K562 (cell line): ENCODE results near the gene KCNAB1. TPM values are rescaled to one million over a fixed set of nuclear protein-coding genes. Genes with fewer than 3 reads are reported as not detected.

ENCODE experiments used
- ATAC-seq: fragments of 200-7000 bp; cut with Tn5 transposase; 3 replicates; pipeline ENCODE4 v1.9.1; 2020; ENCODE audit warnings: moderate library complexity
- BruUV-seq: library from RNA; stranded (reverse); fragments of 400-500 nt; replicated peaks from 2 replicates; lab custom pipeline; 2021; lab: Mats Ljungman, UMichigan
- CTCF ChIA-PET: fragments of 300-600 bp; formaldehyde crosslinking; extraction: SDS; loops from one replicate; lab custom pipeline; 2021; ENCODE audit warnings: low intra/inter-chr PET ratio; lab: Yijun Ruan, JAX
- POLR2A ChIA-PET: fragments of 300-600, 350-650 bp; sonication (Branson Sonifier 250); formaldehyde crosslinking; extraction: SDS; loops from one replicate; lab custom pipeline; 2021; ENCODE audit warnings: antibody characterized with exemption, inconsistent platforms; lab: Yijun Ruan, JAX
- DNase-seq, 4 experiments: peaks; one replicate each; pipeline versions ENCODE4 v3.0.0 to v3.0.0-alpha.2; 2011 to 2018; ENCODE audit warnings: low spot score in 3 of 4, mixed read lengths in 3 of 4; ENCODE audit errors: extremely low read depth in 1 of 4
- FAIRE-seq: peaks from 2 replicates; lab custom pipeline; 2011; peaks lifted over from hg19 to GRCh38; lab: Jason Lieb, UNC
- H2AFZ ChIP-seq: 2 replicates; pipeline ENCODE4 v1.6.0; 2011; ENCODE audit warnings: low read depth, low read length, control low read depth, inconsistent platforms
- H3K27ac ChIP-seq: fragments of 200-600 bp; 3 replicates; pipeline ENCODE4 v1.8.0; 2011; ENCODE audit warnings: low read depth, mild to moderate bottlenecking, control low read depth, inconsistent platforms, low read length, moderate library complexity, mixed read lengths; ENCODE audit errors: extremely low read depth
- H3K27me3 ChIP-seq, 2 experiments: fragments of 300-600 bp in 1 of 2; 2 replicates in 1 of 2; 3 replicates in 1 of 2; pipeline versions ENCODE4 v1.6.0 to v1.8.0; 2011; ENCODE audit warnings: inconsistent platforms in 2 of 2, low read length in 2 of 2, mild to moderate bottlenecking in 1 of 2, mixed read lengths in 1 of 2, moderate library complexity in 1 of 2; ENCODE audit not compliant: control insufficient read depth in 2 of 2, insufficient read depth in 2 of 2
- H3K36me3 ChIP-seq: fragments of 300-600 bp; 3 replicates; pipeline ENCODE4 v1.8.0; 2011; ENCODE audit warnings: mild to moderate bottlenecking, low read length, inconsistent platforms; ENCODE audit not compliant: control insufficient read depth, insufficient read depth
- H3K4me1 ChIP-seq, 2 experiments: fragments of 200-600 bp in 1 of 2; replicated peaks in 1 of 2; 2 replicates in 1 of 2; 3 replicates in 1 of 2; pipeline versions ENCODE4 v1.5.1 to v1.8.0; 2011; ENCODE audit warnings: inconsistent platforms in 2 of 2, low read length in 2 of 2, mild to moderate bottlenecking in 1 of 2, mixed read lengths in 1 of 2, moderate library complexity in 1 of 2; ENCODE audit not compliant: control insufficient read depth in 2 of 2, insufficient read depth in 2 of 2
- H3K4me2 ChIP-seq: 2 replicates; pipeline ENCODE4 v1.6.1; 2011; ENCODE audit warnings: low read length, control low read depth, inconsistent platforms, mixed read lengths; ENCODE audit not compliant: insufficient read depth
- H3K4me3 ChIP-seq: fragments of 200-600 bp; sonication (generic), shearing (Covaris generic); 2 replicates; pipeline ENCODE4 v1.5.1; 2016; ENCODE audit warnings: control low read depth, inconsistent platforms
- H3K79me2 ChIP-seq: fragments of 200-600 bp; 3 replicates; pipeline ENCODE4 v1.8.0; 2011; ENCODE audit warnings: low read length, inconsistent platforms; ENCODE audit not compliant: control insufficient read depth, insufficient read depth
- H3K9ac ChIP-seq, 2 experiments: 2 replicates each; pipeline versions ENCODE4 v1.6.0 to v1.6.1; 2011; ENCODE audit warnings: low read depth in 2 of 2, low read length in 2 of 2, control low read depth in 1 of 2, inconsistent platforms in 1 of 2, mild to moderate bottlenecking in 1 of 2, mixed read lengths in 1 of 2; ENCODE audit not compliant: insufficient read depth in 1 of 2
- H3K9me1 ChIP-seq: one replicate; pipeline ENCODE4 v1.6.0; 2011; ENCODE audit warnings: inconsistent platforms, mild to moderate bottlenecking, low read length, moderate library complexity; ENCODE audit not compliant: control insufficient read depth, insufficient read depth
- H3K9me3 ChIP-seq: replicated peaks from 2 replicates; pipeline ENCODE4 v1.5.1; 2011; ENCODE audit warnings: low read depth, low read length, inconsistent platforms; ENCODE audit not compliant: control insufficient read depth, insufficient read depth
- H4K20me1 ChIP-seq: replicated peaks from 2 replicates; pipeline ENCODE4 v1.6.1; 2011; ENCODE audit warnings: low read length, inconsistent platforms, mixed read lengths; ENCODE audit not compliant: control insufficient read depth, insufficient read depth
- BMI1 ChIP-seq: fragments of 150-350 bp; IDR thresholded peaks from 2 replicates; pipeline ENCODE4 v1.6.1; 2014; ENCODE audit warnings: low read length
- MCM5 ChIP-seq: fragments of 450-650 bp; IDR thresholded peaks from 2 replicates; pipeline ENCODE4 v1.6.1; 2016; ENCODE audit warnings: low read depth
- RBM17 ChIP-seq: fragments of 200-400 bp; formaldehyde crosslinking; IDR thresholded peaks from 2 replicates; pipeline ENCODE4 v1.6.1; 2017; ENCODE audit warnings: low read depth, mild to moderate bottlenecking, low read length, borderline replicate concordance
- SMC3 ChIP-seq: conservative IDR thresholded peaks from 2 replicates; pipeline ENCODE4 v1.6.1; 2011; ENCODE audit warnings: low read depth, low read length, improper control_type of control experiment; ENCODE audit not compliant: insufficient read depth
- WGBS: fragments of 100-300 bp; shearing (Covaris generic); methylation state at CpG from one replicate; pipeline ENCODE4 v1.1.6; 2016; ENCODE audit warnings: low coverage, mixed read lengths; ENCODE audit not compliant: insufficient coverage; ENCODE audit errors: missing lambda C conversion rate; 5-methylcytosine and 5-hydroxymethylcytosine counted together
- in situ Hi-C: fragments of 300-500 bp; cut with MboI; formaldehyde crosslinking; loops from 4 replicates; pipeline ENCODE4 v1.15.0; 2018; ENCODE audit warnings: inconsistent platforms, mixed read lengths
- intact Hi-C: fragments of 100-400 bp; cut with micrococcal nuclease; formaldehyde crosslinking; loops from 2 replicates; pipeline ENCODE4 v1.14.2; 2022
- polyA plus RNA-seq, 8 experiments: library from polyadenylated mRNA; depleted of rRNA in 4 of 8; stranded (reverse) in 5 of 8; unstranded in 3 of 8; fragments of >200 nt; fragmentation: Nextera tagmentation in 2 of 8; fragmentation: Illumina TruSeq in 1 of 8; extraction: Ambion mirVana in 2 of 8; extraction: Trizol in 1 of 8; gene quantifications; 2 replicates each; pipeline versions ENCODE4 v1.2.1 to v1.2.3, GENCODE V29; 2011 to 2014; ENCODE audit warnings: inconsistent platforms in 1 of 8, missing spikeins in 1 of 8
- total RNA-seq, 7 experiments: library from RNA; depleted of rRNA in 6 of 7; stranded (reverse); fragments of >200 nt in 6 of 7; fragmentation: Illumina TruSeq in 2 of 7; extraction: Trizol in 2 of 7; gene quantifications; 2 replicates each; pipeline versions ENCODE4 v1.2.1 to v1.2.3, GENCODE V29; 2011 to 2021; ENCODE audit warnings: low replicate concordance in 1 of 7
- TF ChIP-seq, protein P1 (sequence below): IDR thresholded peaks from 2 replicates; pipeline ENCODE4 v1.6.1; 2012; ENCODE audit warnings: low read depth, low read length, improper control_type of control experiment, borderline replicate concordance
- TF ChIP-seq, protein P2 (sequence below): sonication (generic); formaldehyde crosslinking; IDR thresholded peaks from 2 replicates; pipeline ENCODE4 v1.4.0; 2020; ENCODE audit warnings: mild to moderate bottlenecking, missing genetic modification reagents

KCNAB1 gene
- total and polyA plus RNA-seq, 9 of the 15 experiments (the other 6 are each of a cell fraction or from before 2014, with no cell fraction given), result 0.14 to 1.2 (median 0.51) TPM

DNA sequence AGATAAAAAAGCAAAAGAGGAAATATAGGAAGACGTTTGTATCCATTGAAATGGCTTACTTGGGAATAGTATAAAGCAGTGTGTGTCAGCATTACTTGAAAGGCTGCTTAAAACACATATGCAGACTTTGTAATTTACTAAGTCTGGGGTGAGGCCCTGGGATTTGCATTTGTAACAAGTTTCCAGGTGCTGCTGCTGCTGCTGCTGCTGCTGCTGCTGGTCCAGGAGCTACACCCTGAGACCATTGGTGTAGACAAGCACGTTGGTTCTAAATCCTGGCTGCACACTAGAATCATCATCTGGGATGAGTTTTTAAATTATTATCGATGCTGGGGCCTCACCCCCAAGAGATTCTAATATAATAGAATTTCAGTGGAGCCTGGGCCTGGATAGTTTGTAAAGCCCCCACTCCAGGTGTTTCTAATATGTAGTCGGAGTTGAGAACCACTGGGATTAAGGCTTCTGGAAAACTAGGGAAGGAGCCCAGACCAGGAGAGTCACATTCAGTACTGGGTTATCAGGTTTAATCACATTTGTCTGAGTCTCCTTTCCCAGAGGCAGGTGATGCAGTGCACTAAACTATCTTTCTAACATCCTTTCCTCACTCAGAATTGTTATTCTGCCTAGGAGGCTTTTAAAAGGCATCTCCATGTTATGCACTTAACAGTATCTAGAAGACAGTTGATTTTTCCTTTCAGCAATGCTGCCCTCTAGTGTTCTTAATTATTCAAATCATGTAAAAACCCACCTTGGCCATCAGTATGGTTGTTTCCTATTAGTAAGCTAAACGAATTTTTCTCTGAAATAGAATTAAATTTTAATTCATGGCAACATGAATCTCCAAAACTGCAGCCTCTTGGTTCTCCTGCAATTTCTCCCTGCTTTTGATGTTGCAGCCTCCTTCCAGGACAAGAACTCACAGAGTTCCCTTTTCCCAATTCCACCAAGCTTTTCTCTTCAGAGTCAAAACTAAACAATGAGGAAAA, 389.1 kb downstream of the KCNAB1 start:
- Histone ChIP-seq H3K9ac (no peak overlapping the region), H3K9me1 (no peaks in the 10 kb centered on the region), H3K9me3 (no peaks in the 10 kb centered on the region), H3K27ac (no peak overlapping the region), H4K20me1 (no peaks in the 10 kb centered on the region), H3K27me3 (no peaks in the 10 kb centered on the region; a peak in 1 of 5 replicates), H3K4me3 (no peak overlapping the region), H3K79me2 (no peaks in the 10 kb centered on the region), H3K4me2 (no peak overlapping the region), H2AFZ (no peak overlapping the region), H3K4me1 (peaks cover 0 to 2% of the 10 kb centered on the region in 2 experiments; a peak in 1 of 5 replicates), H3K36me3 (no peaks in the 10 kb centered on the region)
- FAIRE-seq (peak; percentile 89), DNase-seq (peak; percentile 57 to 63 (median 60)), ATAC-seq (peak; percentile 90)
- intact Hi-C loops (loop anchor here (1.0 to 10.0 kb wide), 6 partner anchors 34 to 512 kb away; no protein-coding TSS in a partner anchor), in situ Hi-C loops (loop anchor here (25.0 kb wide), 1 partner anchor 347 kb away; no protein-coding TSS in a partner anchor)
- CTCF ChIA-PET, result interaction anchor here (0.6 to 1.8 kb wide), 13 partner anchors 10 to 514 kb away, joined by 3 to 9 read pairs (median 3); no protein-coding TSS in a partner anchor
- no TSS peak for BruUV-seq
- POLR2A ChIA-PET, result interaction anchor here (0.8 to 0.9 kb wide), 2 partner anchors 17 to 45 kb away, joined by 3 read pairs; partner anchors contain the start of gene SSR3
- WGBS, result 5% methylated on average over 5 of the region's 5 CpGs
- TF ChIP-seq BMI1 (peak; percentile 68; the same call in 1 of the 2 replicates), SMC3 (peak; percentile 65), RBM17 (no peak), MCM5 (no peak)
- TF ChIP-seq, protein P1, sequence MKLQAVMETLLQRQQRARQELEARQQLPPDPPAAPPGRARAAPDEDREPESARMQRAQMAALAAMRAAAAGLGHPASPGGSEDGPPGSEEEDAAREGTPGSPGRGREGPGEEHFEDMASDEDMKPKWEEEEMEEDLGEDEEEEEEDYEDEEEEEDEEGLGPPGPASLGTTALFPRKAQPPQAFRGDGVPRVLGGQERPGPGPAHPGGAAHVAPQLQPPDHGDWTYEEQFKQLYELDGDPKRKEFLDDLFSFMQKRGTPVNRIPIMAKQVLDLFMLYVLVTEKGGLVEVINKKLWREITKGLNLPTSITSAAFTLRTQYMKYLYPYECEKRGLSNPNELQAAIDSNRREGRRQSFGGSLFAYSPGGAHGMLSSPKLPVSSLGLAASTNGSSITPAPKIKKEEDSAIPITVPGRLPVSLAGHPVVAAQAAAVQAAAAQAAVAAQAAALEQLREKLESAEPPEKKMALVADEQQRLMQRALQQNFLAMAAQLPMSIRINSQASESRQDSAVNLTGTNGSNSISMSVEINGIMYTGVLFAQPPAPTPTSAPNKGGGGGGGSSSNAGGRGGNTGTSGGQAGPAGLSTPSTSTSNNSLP, result peak; percentile 22; the same call in 1 of the 2 replicates
- TF ChIP-seq, protein P2, sequence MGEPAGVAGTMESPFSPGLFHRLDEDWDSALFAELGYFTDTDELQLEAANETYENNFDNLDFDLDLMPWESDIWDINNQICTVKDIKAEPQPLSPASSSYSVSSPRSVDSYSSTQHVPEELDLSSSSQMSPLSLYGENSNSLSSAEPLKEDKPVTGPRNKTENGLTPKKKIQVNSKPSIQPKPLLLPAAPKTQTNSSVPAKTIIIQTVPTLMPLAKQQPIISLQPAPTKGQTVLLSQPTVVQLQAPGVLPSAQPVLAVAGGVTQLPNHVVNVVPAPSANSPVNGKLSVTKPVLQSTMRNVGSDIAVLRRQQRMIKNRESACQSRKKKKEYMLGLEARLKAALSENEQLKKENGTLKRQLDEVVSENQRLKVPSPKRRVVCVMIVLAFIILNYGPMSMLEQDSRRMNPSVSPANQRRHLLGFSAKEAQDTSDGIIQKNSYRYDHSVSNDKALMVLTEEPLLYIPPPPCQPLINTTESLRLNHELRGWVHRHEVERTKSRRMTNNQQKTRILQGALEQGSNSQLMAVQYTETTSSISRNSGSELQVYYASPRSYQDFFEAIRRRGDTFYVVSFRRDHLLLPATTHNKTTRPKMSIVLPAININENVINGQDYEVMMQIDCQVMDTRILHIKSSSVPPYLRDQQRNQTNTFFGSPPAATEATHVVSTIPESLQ (CRISPR knock-in tag), result no peak
